ENCODE data around the gene LMO7. TPM values are rescaled to one million over a fixed set of nuclear protein-coding genes. Genes with fewer than 3 reads are reported as not detected.
"Not testable (repeated sequence)": the region's sequence is repeated elsewhere in the genome, so short reads cannot be mapped to it uniquely, and the experiment has no call there.

The LMO7 gene
- polyA plus RNA-seq, 3 donors from 2014 or later = 0.96 to 4.1 TPM; not detected in 1

- DNase-seq = no peak
- Mint-ChIP-seq H3K36me3 (no peaks in the 10 kb centered on the region), H3K4me3 (no peak overlapping the region), H3K9me3 (peaks cover 0 to 3% (median 0%) of the 10 kb centered on the region in 6 donors), H3K4me1 (peaks cover 20 to 37% of the 10 kb centered on the region in 2 donors), H3K27ac (peak overlapping the region in 1 of 6 donors; percentile 6), H3K27me3 (ENCODE audit: low read depth in 3 of 3) (peaks cover 0 to 4% (median 0%) of the 10 kb centered on the region in 3 donors)
These were observed 127.4 kb downstream of the LMO7 start for GRCh38 chr13:75763512-75763911.

GRCh38 chr13:75764251-75764925, 128.3 kb downstream of the LMO7 start:
- H3K4me1 Mint-ChIP-seq = peaks cover 20 to 37% of the 10 kb centered on the region in 2 donors
- H3K4me3 Mint-ChIP-seq = no peak overlapping the region
- no peaks in the 10 kb centered on the region for H3K36me3 Mint-ChIP-seq
- peaks cover 0 to 2% (median 0%) of the 10 kb centered on the region in 3 donors for H3K27me3 Mint-ChIP-seq (ENCODE audit: low read depth in 3 of 3)
- H3K9me3 Mint-ChIP-seq = peaks cover 0 to 3% (median 0%) of the 10 kb centered on the region in 6 donors
- no peak overlapping the region for H3K27ac Mint-ChIP-seq
- no peak for DNase-seq

- H3K9me3 Mint-ChIP-seq = peaks cover 0 to 3% (median 0%) of the 10 kb centered on the region in 6 donors
- H3K27ac Mint-ChIP-seq = no peak overlapping the region
- DNase-seq = no peak
- peaks cover 20 to 37% of the 10 kb centered on the region in 2 donors for H3K4me1 Mint-ChIP-seq
- no peaks in the 10 kb centered on the region for H3K36me3 Mint-ChIP-seq
- H3K4me3 Mint-ChIP-seq = no peak overlapping the region
- H3K27me3 Mint-ChIP-seq (ENCODE audit: low read depth in 3 of 3) = peaks cover 0 to 2% (median 0%) of the 10 kb centered on the region in 3 donors
These were observed 128.8 kb downstream of the LMO7 start for GRCh38 chr13:75764926-75765310.

GRCh38 chr13:75766636-75767035, 130.5 kb downstream of the LMO7 start:
- H3K9me3 Mint-ChIP-seq = peaks cover 0 to 3% (median 0%) of the 10 kb centered on the region in 6 donors
- H3K27ac Mint-ChIP-seq = no peak overlapping the region
- H3K36me3 Mint-ChIP-seq = no peaks in the 10 kb centered on the region
- no peak overlapping the region for H3K4me3 Mint-ChIP-seq
- H3K4me1 Mint-ChIP-seq = peaks cover 10 to 20% of the 10 kb centered on the region in 2 donors
- H3K27me3 Mint-ChIP-seq (ENCODE audit: low read depth in 3 of 3) = no peaks in the 10 kb centered on the region
- DNase-seq = no peak

GRCh38 chr13:75769141-75769905, 133.2 kb downstream of the LMO7 start:
- DNase-seq = no peak
- H3K4me1 Mint-ChIP-seq = no peaks in the 10 kb centered on the region
- H3K27me3 Mint-ChIP-seq (ENCODE audit: low read depth in 3 of 3) = peaks cover 0 to 2% (median 0%) of the 10 kb centered on the region in 3 donors
- H3K27ac Mint-ChIP-seq = no peak overlapping the region
- peaks cover 0 to 3% (median 0%) of the 10 kb centered on the region in 6 donors for H3K9me3 Mint-ChIP-seq
- no peak overlapping the region for H3K4me3 Mint-ChIP-seq
- H3K36me3 Mint-ChIP-seq = peaks cover 0 to 7% (median 0%) of the 10 kb centered on the region in 3 donors

- no peaks in the 10 kb centered on the region for H3K4me1 Mint-ChIP-seq
- H3K27ac Mint-ChIP-seq = no peak overlapping the region
- H3K27me3 Mint-ChIP-seq (ENCODE audit: low read depth in 3 of 3) = peaks cover 0 to 2% (median 0%) of the 10 kb centered on the region in 3 donors
These were observed 134.0 kb downstream of the LMO7 start for GRCh38 chr13:75770164-75770563.

GRCh38 chr13:75770592-75771011, 134.5 kb downstream of the LMO7 start:
- no peaks in the 10 kb centered on the region for H3K4me1 Mint-ChIP-seq
- H3K4me3 Mint-ChIP-seq = no peak overlapping the region
- DNase-seq = no peak

More at GRCh38 chr13:75770164-75770563, 134.0 kb downstream of the LMO7 start:
- H3K4me3 Mint-ChIP-seq = no peak overlapping the region
- peaks cover 0 to 7% (median 0%) of the 10 kb centered on the region in 3 donors for H3K36me3 Mint-ChIP-seq
- H3K9me3 Mint-ChIP-seq = peaks cover 0 to 3% (median 0%) of the 10 kb centered on the region in 6 donors
- DNase-seq = no peak

GRCh38 chr13:75771226-75771625, 135.1 kb downstream of the LMO7 start:
- no peak for DNase-seq
- peaks cover 0 to 2% (median 0%) of the 10 kb centered on the region in 3 donors for H3K27me3 Mint-ChIP-seq (ENCODE audit: low read depth in 3 of 3)
- no peaks in the 10 kb centered on the region for H3K9me3 Mint-ChIP-seq
- H3K4me1 Mint-ChIP-seq = no peaks in the 10 kb centered on the region
- no peak overlapping the region for H3K4me3 Mint-ChIP-seq
- H3K27ac Mint-ChIP-seq = no peak overlapping the region
- peaks cover 0 to 7% (median 0%) of the 10 kb centered on the region in 3 donors for H3K36me3 Mint-ChIP-seq

More at GRCh38 chr13:75770592-75771011, 134.5 kb downstream of the LMO7 start:
- Mint-ChIP-seq H3K27ac (no peak overlapping the region), H3K36me3 (peaks cover 0 to 7% (median 0%) of the 10 kb centered on the region in 3 donors), H3K27me3 (ENCODE audit: low read depth in 3 of 3) (peaks cover 0 to 2% (median 0%) of the 10 kb centered on the region in 3 donors), H3K9me3 (peaks cover 0 to 3% (median 0%) of the 10 kb centered on the region in 6 donors)

GRCh38 chr13:75771818-75772217, 135.7 kb downstream of the LMO7 start:
- no peaks in the 10 kb centered on the region for H3K9me3 Mint-ChIP-seq
- no peak for DNase-seq
- peaks cover 0 to 7% (median 0%) of the 10 kb centered on the region in 3 donors for H3K36me3 Mint-ChIP-seq
- no peaks in the 10 kb centered on the region for H3K4me1 Mint-ChIP-seq
- H3K27me3 Mint-ChIP-seq (ENCODE audit: low read depth in 3 of 3) = peaks cover 0 to 2% (median 0%) of the 10 kb centered on the region in 3 donors
- H3K27ac Mint-ChIP-seq = no peak overlapping the region
- no peak overlapping the region for H3K4me3 Mint-ChIP-seq

GRCh38 chr13:75774176-75774575, 138.0 kb downstream of the LMO7 start:
- DNase-seq = no peak
- Mint-ChIP-seq H3K4me1 (no peaks in the 10 kb centered on the region), H3K9me3 (peaks cover 3 to 8% (median 8%) of the 10 kb centered on the region in 6 donors), H3K27me3 (ENCODE audit: low read depth in 3 of 3) (peaks cover 0 to 2% (median 0%) of the 10 kb centered on the region in 3 donors), H3K27ac (no peak overlapping the region), H3K36me3 (peaks cover 6 to 10% (median 8%) of the 10 kb centered on the region in 3 donors), H3K4me3 (no peak overlapping the region)

- Mint-ChIP-seq H3K36me3 (peaks cover 10 to 19% (median 15%) of the 10 kb centered on the region in 3 donors), H3K27me3 (ENCODE audit: low read depth in 3 of 3) (peaks cover 0 to 2% (median 0%) of the 10 kb centered on the region in 3 donors), H3K4me3 (no peak overlapping the region), H3K27ac (no peak overlapping the region), H3K4me1 (no peaks in the 10 kb centered on the region), H3K9me3 (peaks cover 15 to 25% (median 22%) of the 10 kb centered on the region in 6 donors)
- no peak for DNase-seq
These were observed 140.4 kb downstream of the LMO7 start for GRCh38 chr13:75776550-75776949.

- peaks cover 0 to 2% (median 0%) of the 10 kb centered on the region in 3 donors for H3K27me3 Mint-ChIP-seq (ENCODE audit: low read depth in 3 of 3)
- peaks cover 15 to 35% (median 27%) of the 10 kb centered on the region in 6 donors for H3K9me3 Mint-ChIP-seq
- no peak overlapping the region for H3K4me3 Mint-ChIP-seq
- no peak overlapping the region for H3K27ac Mint-ChIP-seq
- no peak for DNase-seq
- no peaks in the 10 kb centered on the region for H3K4me1 Mint-ChIP-seq
- peaks cover 12 to 19% (median 17%) of the 10 kb centered on the region in 3 donors for H3K36me3 Mint-ChIP-seq
These were observed 143.3 kb downstream of the LMO7 start for GRCh38 chr13:75779393-75779792.

GRCh38 chr13:75780103-75780502, 144.0 kb downstream of the LMO7 start:
- H3K27ac Mint-ChIP-seq; H3K4me3 Mint-ChIP-seq; DNase-seq; H3K4me1 Mint-ChIP-seq; H3K27me3 Mint-ChIP-seq (ENCODE audit: low read depth in 3 of 3): not testable (repeated sequence)
- peaks cover 15 to 35% (median 27%) of the 10 kb centered on the region in 6 donors for H3K9me3 Mint-ChIP-seq
- peaks cover 12 to 19% (median 17%) of the 10 kb centered on the region in 3 donors for H3K36me3 Mint-ChIP-seq

- DNase-seq = no peak
- Mint-ChIP-seq H3K4me1 (no peaks in the 10 kb centered on the region), H3K36me3 (peaks cover 12 to 19% (median 17%) of the 10 kb centered on the region in 3 donors), H3K9me3 (peaks cover 15 to 35% (median 26%) of the 10 kb centered on the region in 6 donors), H3K27ac (no peak overlapping the region), H3K4me3 (no peak overlapping the region), H3K27me3 (ENCODE audit: low read depth in 3 of 3) (peaks cover 0 to 2% (median 1%) of the 10 kb centered on the region in 3 donors)
These were observed 146.9 kb downstream of the LMO7 start for GRCh38 chr13:75782985-75783384.
